IMR-90 (cell line): Measurements from ENCODE around the gene MEGF11. TPM values are rescaled to one million over a fixed set of nuclear protein-coding genes. Genes with fewer than 3 reads are reported as not detected.

Experiments
- ATAC-seq: fragments of 200-7000 bp; cut with Tn5 transposase; 2 replicates; pipeline ENCODE4 v1.9.1; 2020; ENCODE audit warnings: low read depth, mild to moderate bottlenecking, moderate library complexity
- BruUV-seq: library from RNA; stranded (reverse); fragments of 400-500 nt; replicated peaks from 2 replicates; lab custom pipeline; 2021; lab: Mats Ljungman, UMichigan
- CTCF ChIA-PET: fragments of 300-600 bp; formaldehyde crosslinking; extraction: SDS; loops from one replicate; lab custom pipeline; 2021; ENCODE audit warnings: antibody characterized with exemption; lab: Yijun Ruan, JAX
- POLR2A ChIA-PET: fragments of 300-600 bp; sonication (Branson Sonifier 250); formaldehyde crosslinking; loops from one replicate; lab custom pipeline; 2022; ENCODE audit warnings: antibody characterized with exemption; ENCODE audit not compliant: unreplicated experiment; lab: Charles Lee
- DNase-seq: peaks from one replicate; pipeline ENCODE4 v3.0.0; 2013
- H2AFZ ChIP-seq: replicated peaks from 2 replicates; pipeline ENCODE3; 2013; ENCODE audit warnings: low read length, mild to moderate bottlenecking; ENCODE audit not compliant: poor library complexity
- H2AK5ac ChIP-seq: 2 replicates; pipeline ENCODE4 v1.6.1; 2013; ENCODE audit warnings: low read depth, low read length, inconsistent platforms
- H2AK9ac ChIP-seq: replicated peaks from 2 replicates; pipeline ENCODE3; 2013; ENCODE audit warnings: mild to moderate bottlenecking, low read depth, low read length, moderate library complexity; ENCODE audit not compliant: poor library complexity
- H2BK120ac ChIP-seq: 2 replicates; pipeline ENCODE4 v1.6.1; 2013; ENCODE audit warnings: low read depth, low read length, inconsistent platforms
- H2BK15ac ChIP-seq: 3 replicates; pipeline ENCODE4 v1.6.1; 2013; ENCODE audit warnings: low read depth, low read length, inconsistent platforms
- H2BK20ac ChIP-seq: 2 replicates; pipeline ENCODE4 v1.6.1; 2013; ENCODE audit warnings: low read depth, mild to moderate bottlenecking, inconsistent platforms, low read length, moderate library complexity
- H2BK5ac ChIP-seq: 2 replicates; pipeline ENCODE4 v1.6.1; 2013; ENCODE audit warnings: mild to moderate bottlenecking, low read depth, low read length, inconsistent platforms; ENCODE audit not compliant: poor library complexity, severe bottlenecking
- H3K14ac ChIP-seq: replicated peaks from 2 replicates; pipeline ENCODE4 v1.6.1; 2013; ENCODE audit warnings: low read depth, low read length, inconsistent platforms
- H3K18ac ChIP-seq: 2 replicates; pipeline ENCODE4 v1.6.1; 2013; ENCODE audit warnings: low read depth, low read length, control low read depth
- H3K23ac ChIP-seq: 2 replicates; pipeline ENCODE4 v1.6.1; 2013; ENCODE audit warnings: low read depth, low read length, inconsistent platforms
- H3K27ac ChIP-seq: 2 replicates; pipeline ENCODE4 v1.5.1; 2013; ENCODE audit warnings: mild to moderate bottlenecking, control low read depth, low read length; ENCODE audit not compliant: insufficient read depth
- H3K27me3 ChIP-seq: 2 replicates; pipeline ENCODE4 v1.6.1; 2013; ENCODE audit warnings: low read length; ENCODE audit not compliant: control insufficient read depth, insufficient read depth
- H3K36me3 ChIP-seq: 2 replicates; pipeline ENCODE4 v1.6.1; 2013; ENCODE audit warnings: low read length, mixed read lengths; ENCODE audit not compliant: control insufficient read depth, insufficient read depth
- H3K4ac ChIP-seq: 2 replicates; pipeline ENCODE4 v1.6.1; 2013; ENCODE audit warnings: low read depth, low read length, inconsistent platforms
- H3K4me1 ChIP-seq: 2 replicates; pipeline ENCODE4 v1.6.1; 2013; ENCODE audit warnings: low read length, mixed read lengths; ENCODE audit not compliant: control insufficient read depth, insufficient read depth
- H3K4me2 ChIP-seq: 2 replicates; pipeline ENCODE4 v1.6.1; 2013; ENCODE audit warnings: low read depth, mild to moderate bottlenecking, control low read depth, low read length, moderate library complexity
- H3K4me3 ChIP-seq: 2 replicates; pipeline ENCODE4 v1.5.1; 2013; ENCODE audit warnings: low read depth, mild to moderate bottlenecking, control low read depth, low read length, moderate library complexity; ENCODE audit not compliant: insufficient read depth
- H3K56ac ChIP-seq: 2 replicates; pipeline ENCODE4 v1.6.1; 2013; ENCODE audit warnings: low read length, inconsistent platforms; ENCODE audit not compliant: insufficient read depth; ENCODE audit errors: extremely low read depth
- H3K79me1 ChIP-seq, 2 experiments: 2 replicates each; pipeline ENCODE4 v1.6.1; 2013; ENCODE audit warnings: low read length in 2 of 2, inconsistent platforms in 1 of 2, low read depth in 1 of 2
- H3K9ac ChIP-seq: 2 replicates; pipeline ENCODE4 v1.6.1; 2013; ENCODE audit warnings: low read depth, low read length, control low read depth
- H3K9me1 ChIP-seq: 2 replicates; pipeline ENCODE4 v1.6.1; 2013; ENCODE audit warnings: low read length, inconsistent platforms; ENCODE audit not compliant: insufficient read depth
- H3K9me3 ChIP-seq: 2 replicates; pipeline ENCODE4 v1.6.1; 2013; ENCODE audit warnings: low read length; ENCODE audit not compliant: control insufficient read depth, insufficient read depth
- H4K20me1 ChIP-seq: 2 replicates; pipeline ENCODE4 v1.6.1; 2013; ENCODE audit warnings: low read length, inconsistent platforms; ENCODE audit not compliant: insufficient read depth
- H4K5ac ChIP-seq: 2 replicates; pipeline ENCODE4 v1.6.1; 2013; ENCODE audit warnings: mild to moderate bottlenecking, low read depth, low read length, control low read depth
- H4K8ac ChIP-seq, 2 experiments: 2 replicates each; pipeline ENCODE4 v1.6.1; 2013; ENCODE audit warnings: low read depth in 2 of 2, low read length in 2 of 2, control low read depth in 1 of 2, inconsistent platforms in 1 of 2
- H4K91ac ChIP-seq: 2 replicates; pipeline ENCODE4 v1.6.1; 2013; ENCODE audit warnings: low read depth, low read length, inconsistent platforms; ENCODE audit not compliant: insufficient read depth
- CEBPB ChIP-seq: IDR thresholded peaks from 2 replicates; pipeline ENCODE4 v1.6.1; 2012; ENCODE audit warnings: low read depth, low read length, improper control_type of control experiment
- CHD1 ChIP-seq: IDR thresholded peaks from 2 replicates; pipeline ENCODE4 v1.6.1; 2012; ENCODE audit warnings: low read depth, low read length, improper control_type of control experiment
- FOS ChIP-seq: fragments of 150-350 bp; IDR thresholded peaks from 2 replicates; pipeline ENCODE4 v1.6.1; 2016; ENCODE audit warnings: low read depth, low read length
- MAFK ChIP-seq: IDR thresholded peaks from 2 replicates; pipeline ENCODE4 v1.6.1; 2012; ENCODE audit warnings: low read depth, low read length, improper control_type of control experiment
- MXI1 ChIP-seq: IDR thresholded peaks from 2 replicates; pipeline ENCODE4 v1.6.1; 2012; ENCODE audit warnings: low read depth, mild to moderate bottlenecking, low read length, moderate library complexity, borderline replicate concordance
- POLR2A ChIP-seq: IDR thresholded peaks from 2 replicates; pipeline ENCODE4 v1.6.1; 2012; ENCODE audit warnings: mild to moderate bottlenecking, low read depth, low read length
- RAD21 ChIP-seq: IDR thresholded peaks from 2 replicates; pipeline ENCODE4 v1.6.1; 2012; ENCODE audit warnings: low read length, improper control_type of control experiment
- SMC3 ChIP-seq: fragments of 150-350 bp; IDR thresholded peaks from 2 replicates; pipeline ENCODE4 v1.6.1; 2016; ENCODE audit warnings: low read depth, mild to moderate bottlenecking, antibody characterized with exemption, low read length, moderate library complexity
- WGBS, 2 experiments: methylation state at CpG; one replicate each; pipeline versions ENCODE4 v1.1.5 to v1.1.7; 2013; ENCODE audit warnings: missing lambda C conversion rate in 2 of 2; ENCODE audit not compliant: insufficient read length in 1 of 2; ENCODE audit errors: extremely low coverage in 2 of 2; 5-methylcytosine and 5-hydroxymethylcytosine counted together
- dilution Hi-C: fragments of 300-500 bp; cut with HindIII; formaldehyde crosslinking; loops from one replicate; pipeline ENCODE4 v1.14.3; 2018; ENCODE audit warnings: low sequenced_read_pairs; ENCODE audit not compliant: unreplicated experiment
- in situ Hi-C: fragments of 300-500 bp; cut with MboI; formaldehyde crosslinking; loops from 3 replicates; pipeline ENCODE4 v1.14.3; 2019; ENCODE audit warnings: low sequenced_read_pairs, inconsistent platforms, mixed read lengths
- intact Hi-C: fragments of 100-400 bp; cut with micrococcal nuclease; formaldehyde crosslinking; loops from 2 replicates; pipeline ENCODE4 v1.10.0; 2022
- polyA plus RNA-seq, 3 experiments: library from polyadenylated mRNA; depleted of rRNA; stranded (reverse); fragments of >200 nt; gene quantifications; 2 replicates each; pipeline ENCODE4 v1.2.3, GENCODE V29; 2012; ENCODE audit warnings: low replicate concordance in 1 of 3
- total RNA-seq: library from RNA; depleted of rRNA; stranded (reverse); fragments of >200 nt; gene quantifications from 2 replicates; pipeline ENCODE4 v1.2.3, GENCODE V29; 2012
- TF ChIP-seq, protein P1 (sequence below): conservative IDR thresholded peaks from 2 replicates; pipeline ENCODE4 v1.5.1; 2012; ENCODE audit warnings: mild to moderate bottlenecking, low read depth, low read length, improper control_type of control experiment
- TF ChIP-seq, protein P2 (sequence below): fragments of 150-350 bp; IDR thresholded peaks from 2 replicates; pipeline ENCODE4 v1.6.1; 2017; ENCODE audit warnings: mild to moderate bottlenecking, antibody characterized with exemption, low read length, low read depth

Gene MEGF11
- total and polyA plus RNA-seq, 2 of the 4 experiments (the other 2 are of a cell fraction) = not detected

DNA sequence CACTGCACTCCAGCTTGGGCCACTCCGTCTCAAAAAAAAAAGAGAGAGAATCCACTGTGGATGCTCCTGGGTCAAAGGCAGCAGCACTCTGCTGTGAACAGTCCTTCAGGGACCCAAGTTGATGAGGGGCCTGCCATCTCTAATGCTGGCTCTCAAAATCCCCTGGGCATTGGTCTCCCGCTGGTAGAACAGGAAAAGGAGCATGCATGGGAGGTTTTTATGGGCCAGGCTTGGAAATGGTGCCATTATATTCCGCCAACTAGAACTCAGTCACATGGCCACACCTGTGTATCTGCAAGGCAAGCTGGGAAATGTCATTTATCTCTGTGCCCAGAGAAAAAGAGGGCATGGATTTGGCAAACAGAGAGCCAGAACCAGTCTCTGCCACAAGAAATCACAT, 36.5 kb upstream of the MEGF11 start:
- Histone ChIP-seq H2AFZ (no peak overlapping the region), H3K9me1 (peaks cover 3% of the 10 kb centered on the region; the same call in 1 of the 2 replicates), H4K20me1 (no peaks in the 10 kb centered on the region), H3K4me2 (no peak overlapping the region), H3K36me3 (no peaks in the 10 kb centered on the region), H3K56ac (no peak overlapping the region), H3K23ac (no peak overlapping the region), H4K91ac (no peak overlapping the region), H3K4ac (no peak overlapping the region), H2BK15ac (no peak overlapping the region), H3K4me1 (peaks cover 14% of the 10 kb centered on the region), H3K4me3 (no peak overlapping the region), H4K8ac (no peak overlapping the region), H3K9me3 (no peaks in the 10 kb centered on the region), H3K27ac (no peak overlapping the region), H4K5ac (no peak overlapping the region), H2AK5ac (no peak overlapping the region), H2BK20ac (no peak overlapping the region), H2AK9ac (no peak overlapping the region), H3K27me3 (no peaks in the 10 kb centered on the region; the same call in 1 of the 2 replicates), H3K79me1 (peaks cover 0 to 13% of the 10 kb centered on the region in 2 experiments; a peak in 1 of 4 replicates), H3K18ac (no peak overlapping the region), H3K14ac (no peak overlapping the region), H2BK120ac (no peak overlapping the region), H2BK5ac (no peak overlapping the region), H3K9ac (no peak overlapping the region)
- POLR2A ChIA-PET = no interaction called here
- in situ Hi-C loops (loop anchor here (25.0 kb wide), 1 partner anchor 678 kb away; the partner anchor contains the start of genes INTS14 and SLC24A1), dilution Hi-C loops (no loop called here), intact Hi-C loops (no loop called here)
- DNase-seq (no peak), ATAC-seq (no peak)
- CTCF ChIA-PET = no interaction called here
- BruUV-seq = no TSS peak
- WGBS, 2 experiments = 100% methylated on average over 1 of the region's 3 CpGs; no CpG with 5 or more reads in 1 of the 2 experiments
- TF ChIP-seq MXI1 (no peak), SMC3 (no peak), POLR2A (no peak), FOS (no peak), RAD21 (no peak), CHD1 (no peak), CEBPB (no peak), MAFK (no peak)
- TF ChIP-seq, protein P1, sequence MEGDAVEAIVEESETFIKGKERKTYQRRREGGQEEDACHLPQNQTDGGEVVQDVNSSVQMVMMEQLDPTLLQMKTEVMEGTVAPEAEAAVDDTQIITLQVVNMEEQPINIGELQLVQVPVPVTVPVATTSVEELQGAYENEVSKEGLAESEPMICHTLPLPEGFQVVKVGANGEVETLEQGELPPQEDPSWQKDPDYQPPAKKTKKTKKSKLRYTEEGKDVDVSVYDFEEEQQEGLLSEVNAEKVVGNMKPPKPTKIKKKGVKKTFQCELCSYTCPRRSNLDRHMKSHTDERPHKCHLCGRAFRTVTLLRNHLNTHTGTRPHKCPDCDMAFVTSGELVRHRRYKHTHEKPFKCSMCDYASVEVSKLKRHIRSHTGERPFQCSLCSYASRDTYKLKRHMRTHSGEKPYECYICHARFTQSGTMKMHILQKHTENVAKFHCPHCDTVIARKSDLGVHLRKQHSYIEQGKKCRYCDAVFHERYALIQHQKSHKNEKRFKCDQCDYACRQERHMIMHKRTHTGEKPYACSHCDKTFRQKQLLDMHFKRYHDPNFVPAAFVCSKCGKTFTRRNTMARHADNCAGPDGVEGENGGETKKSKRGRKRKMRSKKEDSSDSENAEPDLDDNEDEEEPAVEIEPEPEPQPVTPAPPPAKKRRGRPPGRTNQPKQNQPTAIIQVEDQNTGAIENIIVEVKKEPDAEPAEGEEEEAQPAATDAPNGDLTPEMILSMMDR = no peak
- TF ChIP-seq, protein P2, sequence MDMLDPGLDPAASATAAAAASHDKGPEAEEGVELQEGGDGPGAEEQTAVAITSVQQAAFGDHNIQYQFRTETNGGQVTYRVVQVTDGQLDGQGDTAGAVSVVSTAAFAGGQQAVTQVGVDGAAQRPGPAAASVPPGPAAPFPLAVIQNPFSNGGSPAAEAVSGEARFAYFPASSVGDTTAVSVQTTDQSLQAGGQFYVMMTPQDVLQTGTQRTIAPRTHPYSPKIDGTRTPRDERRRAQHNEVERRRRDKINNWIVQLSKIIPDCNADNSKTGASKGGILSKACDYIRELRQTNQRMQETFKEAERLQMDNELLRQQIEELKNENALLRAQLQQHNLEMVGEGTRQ = no peak
